C4-2B (cell line): Measurements from ENCODE around the gene GPX4.

Source experiments
- H3K27ac ChIP-seq: fragments of 450-650 bp; 2 replicates; pipeline ENCODE4 v1.5.1; 2017
- ZFX ChIP-seq: fragments of 450-650 bp; IDR thresholded peaks from 2 replicates; pipeline ENCODE4 v1.6.1; 2017
- TF ChIP-seq, protein P1 (sequence below): fragments of 450-650 bp; conservative IDR thresholded peaks from 2 replicates; pipeline ENCODE4 v1.5.1; 2017; ENCODE audit warnings: mild to moderate bottlenecking

GPX4 gene

DNA sequence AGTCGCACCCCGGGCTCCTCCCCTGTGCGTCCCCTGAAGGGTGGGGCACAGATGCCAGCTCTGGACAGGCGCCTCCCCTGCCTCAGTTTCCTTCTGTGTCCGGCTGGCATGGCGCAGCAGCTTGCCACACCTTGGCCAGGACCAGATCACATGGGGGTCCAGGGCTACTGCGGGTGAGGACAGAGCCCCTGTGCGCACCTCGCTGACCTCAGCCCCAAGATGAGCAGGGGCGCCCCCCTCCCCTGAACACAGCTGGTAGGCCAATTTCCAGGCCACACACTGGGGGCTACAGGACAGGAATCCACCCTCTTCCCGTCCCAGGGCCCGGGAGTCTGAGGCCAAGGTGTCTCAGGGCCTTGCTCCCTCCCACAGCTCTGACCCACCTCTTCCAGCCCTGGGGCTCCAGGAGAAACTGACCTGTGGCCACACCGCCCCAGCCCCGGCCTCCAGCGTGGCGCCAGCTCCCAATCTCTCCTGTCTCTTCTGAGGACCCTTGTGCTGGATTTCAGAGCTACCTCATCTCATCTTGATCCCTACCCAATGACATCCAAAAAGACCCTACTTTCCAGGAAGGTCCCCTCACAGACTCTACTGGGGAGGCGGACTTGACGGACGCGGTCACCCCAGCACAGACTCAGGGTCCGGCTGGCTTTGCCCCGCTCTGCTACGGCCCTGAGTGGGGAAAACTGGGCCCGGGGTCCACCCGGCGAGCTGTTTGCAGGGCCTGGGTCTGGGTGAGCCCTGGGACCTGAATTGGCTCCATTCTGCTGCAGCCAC is 42.0 kb downstream of the GPX4 start:
- no peak overlapping the region for H3K27ac ChIP-seq
- TF ChIP-seq, protein P1, sequence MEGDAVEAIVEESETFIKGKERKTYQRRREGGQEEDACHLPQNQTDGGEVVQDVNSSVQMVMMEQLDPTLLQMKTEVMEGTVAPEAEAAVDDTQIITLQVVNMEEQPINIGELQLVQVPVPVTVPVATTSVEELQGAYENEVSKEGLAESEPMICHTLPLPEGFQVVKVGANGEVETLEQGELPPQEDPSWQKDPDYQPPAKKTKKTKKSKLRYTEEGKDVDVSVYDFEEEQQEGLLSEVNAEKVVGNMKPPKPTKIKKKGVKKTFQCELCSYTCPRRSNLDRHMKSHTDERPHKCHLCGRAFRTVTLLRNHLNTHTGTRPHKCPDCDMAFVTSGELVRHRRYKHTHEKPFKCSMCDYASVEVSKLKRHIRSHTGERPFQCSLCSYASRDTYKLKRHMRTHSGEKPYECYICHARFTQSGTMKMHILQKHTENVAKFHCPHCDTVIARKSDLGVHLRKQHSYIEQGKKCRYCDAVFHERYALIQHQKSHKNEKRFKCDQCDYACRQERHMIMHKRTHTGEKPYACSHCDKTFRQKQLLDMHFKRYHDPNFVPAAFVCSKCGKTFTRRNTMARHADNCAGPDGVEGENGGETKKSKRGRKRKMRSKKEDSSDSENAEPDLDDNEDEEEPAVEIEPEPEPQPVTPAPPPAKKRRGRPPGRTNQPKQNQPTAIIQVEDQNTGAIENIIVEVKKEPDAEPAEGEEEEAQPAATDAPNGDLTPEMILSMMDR, result no peak
- no peak for TF ChIP-seq ZFX

DNA sequence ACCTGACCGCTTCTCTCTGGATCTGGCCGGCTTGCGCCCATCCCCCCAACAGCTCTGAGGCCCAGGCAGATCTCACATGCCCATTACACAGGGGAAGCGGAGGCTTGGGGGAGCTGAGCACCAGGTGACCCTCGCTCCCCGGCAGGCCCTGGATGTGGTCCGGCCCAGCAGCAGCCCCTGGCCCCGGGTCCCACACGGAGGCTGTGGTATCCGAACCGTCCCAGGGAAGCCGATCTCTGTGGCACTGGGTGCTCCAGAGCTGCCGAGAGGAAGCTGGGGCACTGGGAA is 42.6 kb downstream of the GPX4 start:
- TF ChIP-seq, protein P1, result no peak
- TF ChIP-seq ZFX, result no peak
- H3K27ac ChIP-seq, result no peak overlapping the region

DNA sequence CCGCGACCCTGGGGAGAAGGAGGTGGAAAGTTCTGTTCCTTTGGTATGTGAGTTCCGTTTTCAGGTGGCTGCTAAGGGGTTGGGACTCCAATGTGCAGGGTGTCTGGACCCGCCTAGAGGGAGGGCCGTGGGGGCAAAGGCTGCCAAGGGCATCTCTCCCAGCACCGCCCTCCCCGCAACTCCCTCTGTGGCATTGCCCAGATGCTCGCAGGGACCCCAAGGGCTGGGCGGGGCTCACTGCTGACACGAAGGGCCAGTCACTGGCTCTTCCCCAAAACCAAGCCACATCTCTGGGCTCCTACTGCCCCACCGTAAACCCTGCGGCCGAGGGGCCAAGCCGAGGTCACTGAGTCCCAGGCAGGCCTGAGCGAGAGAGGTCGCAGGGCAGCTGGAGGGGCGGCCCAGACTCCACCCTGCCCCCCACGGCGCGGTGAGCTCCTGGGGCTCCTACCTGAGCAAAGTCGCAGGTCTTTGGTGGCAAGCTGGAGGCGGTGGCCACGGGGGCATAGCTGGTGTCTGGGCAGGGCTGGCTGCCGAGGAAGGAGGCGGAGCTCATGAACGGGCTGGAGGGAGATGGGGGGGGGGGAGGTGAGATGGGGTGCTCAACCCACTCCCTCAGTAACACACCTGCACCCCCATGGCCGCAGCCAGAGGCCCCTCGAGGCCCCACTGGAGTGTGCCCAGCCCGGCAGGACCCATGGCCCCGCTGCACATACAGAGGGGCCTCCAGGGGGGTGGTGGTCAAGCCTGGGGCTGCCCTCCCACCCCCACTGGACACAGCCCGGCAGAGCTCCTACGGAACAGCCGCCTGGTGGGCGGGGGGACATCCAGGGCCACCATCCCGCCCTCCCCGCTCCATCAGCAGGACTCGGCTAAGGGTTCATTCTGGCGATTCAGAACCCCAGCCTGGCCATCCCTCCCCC is 43.3 kb downstream of the GPX4 start:
- no peak for TF ChIP-seq ZFX
- TF ChIP-seq, protein P1, result no peak
- H3K27ac ChIP-seq, result no peak overlapping the region

DNA sequence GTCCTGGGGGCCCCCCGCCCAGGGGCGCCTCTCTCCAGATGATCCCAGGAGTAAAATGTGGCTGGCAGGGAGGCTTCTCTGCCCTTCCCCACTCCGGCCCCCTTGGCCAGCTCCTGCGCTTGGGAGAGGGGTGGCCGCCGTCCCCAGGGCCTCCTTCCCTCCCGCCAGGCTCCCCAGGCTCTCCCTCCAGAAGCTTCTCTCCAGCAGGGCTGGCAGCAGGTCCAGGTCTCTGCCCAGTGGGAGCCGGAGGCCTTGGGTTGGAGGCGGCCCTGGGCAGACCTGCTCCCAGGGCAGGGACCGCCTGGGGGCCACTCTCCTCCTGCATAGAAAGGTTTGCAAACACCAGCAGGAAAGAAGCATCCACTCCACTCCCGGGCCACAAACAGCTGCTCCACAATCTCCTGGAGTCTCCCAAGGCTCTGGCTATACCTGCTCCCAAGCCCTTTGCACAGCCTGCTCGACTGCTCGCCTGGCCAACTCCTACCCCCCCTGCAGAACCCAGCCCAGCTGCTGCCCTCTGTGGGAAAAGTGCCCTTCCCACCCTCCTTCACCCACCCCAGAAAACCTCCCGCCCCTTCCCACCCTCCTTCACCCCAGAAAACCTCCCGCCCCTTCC is 44.2 kb downstream of the GPX4 start:
- H3K27ac ChIP-seq, result no peak overlapping the region
- TF ChIP-seq, protein P1, result no peak
- TF ChIP-seq ZFX, result no peak

DNA sequence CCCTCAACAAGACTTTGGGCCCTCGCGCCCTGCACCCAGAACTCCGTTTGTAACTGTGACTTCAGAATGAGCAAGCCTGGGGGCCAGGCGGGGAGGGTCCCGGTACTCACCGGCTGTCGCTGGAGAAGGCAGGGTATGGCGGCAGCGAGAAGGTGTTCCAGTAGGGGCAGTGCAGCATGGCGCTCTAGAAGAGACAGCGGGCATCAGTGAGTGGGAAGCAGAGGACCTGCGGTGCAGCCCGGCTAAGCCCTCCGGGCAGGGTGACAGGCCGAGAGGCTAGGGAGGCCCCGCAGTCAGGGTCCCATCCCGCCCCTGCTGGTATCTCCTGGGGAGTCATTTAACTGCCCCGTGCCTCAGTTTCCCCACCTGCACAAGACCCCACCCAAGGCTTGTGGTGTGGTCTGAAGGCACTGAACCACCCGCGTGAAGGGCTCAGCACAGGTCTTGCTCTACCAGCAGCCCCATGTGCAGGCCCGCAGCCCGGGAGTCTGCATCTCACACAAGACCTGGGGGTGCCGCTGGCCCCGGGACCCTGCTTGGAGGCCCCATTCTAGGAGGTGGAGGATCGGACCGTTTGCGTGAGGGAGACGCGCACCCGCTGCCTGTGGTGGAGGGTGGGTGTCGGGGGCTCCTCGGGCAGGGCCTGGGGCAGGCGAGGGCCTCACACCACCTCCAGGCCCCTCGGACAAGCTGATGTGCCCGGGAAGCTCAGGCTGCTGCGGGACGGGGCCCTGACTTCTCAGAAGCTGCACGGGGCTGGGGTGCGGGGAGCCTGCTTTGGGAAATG is 45.7 kb downstream of the GPX4 start:
- TF ChIP-seq ZFX, result no peak
- TF ChIP-seq, protein P1, result no peak
- no peak overlapping the region for H3K27ac ChIP-seq

DNA sequence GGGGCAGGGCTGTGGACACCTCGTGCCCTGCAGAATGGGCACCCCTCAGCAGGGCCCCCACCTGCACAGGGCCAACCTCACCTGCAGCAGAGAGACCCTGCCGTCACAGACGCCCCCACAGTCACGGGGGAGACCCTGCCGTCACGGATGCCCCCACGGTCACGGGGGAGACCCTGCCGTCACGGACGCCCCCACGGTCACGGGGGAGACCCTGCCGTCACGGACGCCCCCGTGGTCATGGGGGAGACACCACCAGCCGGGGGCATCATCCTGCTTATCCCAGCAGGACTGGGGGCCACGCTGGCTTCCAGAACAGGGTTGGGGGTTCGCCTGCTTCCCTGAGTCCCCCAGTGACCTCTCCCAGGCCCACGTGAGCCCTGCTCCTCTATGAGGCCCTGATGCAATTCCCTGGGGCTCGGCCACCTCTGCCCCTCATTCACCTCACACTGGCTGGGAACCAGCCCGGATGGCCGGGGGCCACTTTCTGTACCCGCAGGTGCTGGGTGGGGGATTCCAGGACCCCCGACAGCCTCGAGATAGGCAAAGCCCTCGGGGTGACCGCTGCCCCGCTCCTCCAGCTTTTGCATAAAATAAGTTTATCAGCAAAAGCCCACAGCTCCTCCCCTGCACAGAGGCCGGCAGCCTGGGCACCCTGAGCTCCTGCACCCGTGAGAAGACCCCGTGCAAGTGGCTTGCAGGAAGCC is 46.7 kb downstream of the GPX4 start:
- TF ChIP-seq ZFX, result no peak
- TF ChIP-seq, protein P1, result no peak
- H3K27ac ChIP-seq, result no peak overlapping the region
